Liver (tissue), 9 donors: Measurements from ENCODE around the gene WBP1. TPM values are rescaled to one million over a fixed set of nuclear protein-coding genes. Genes with fewer than 3 reads are reported as not detected.

Experiments used
- DNase-seq: peaks from one replicate; pipeline ENCODE4 v3.0.0-alpha.2; 2017; ENCODE audit warnings: low spot score
- H3K27ac ChIP-seq, 2 donors: one replicate each; pipeline ENCODE4 v1.7.0; 2013; ENCODE audit warnings: inconsistent platforms in 2 of 2, low read length in 2 of 2, control low read depth in 1 of 2, low read depth in 1 of 2, mild to moderate bottlenecking in 1 of 2
- H3K27me3 ChIP-seq, 4 donors: one replicate each; pipeline versions ENCODE4 v1.6.1 to v1.7.0; 2013; ENCODE audit warnings: low read length in 3 of 4, inconsistent platforms in 1 of 4, mild to moderate bottlenecking in 1 of 4, moderate library complexity in 1 of 4; ENCODE audit not compliant: control insufficient read depth in 4 of 4, insufficient read depth in 4 of 4
- H3K36me3 ChIP-seq, 4 donors: one replicate each; pipeline versions ENCODE4 v1.6.1 to v1.7.0; 2013; ENCODE audit warnings: low read length in 3 of 4, mild to moderate bottlenecking in 3 of 4, low read depth in 1 of 4, moderate library complexity in 1 of 4; ENCODE audit not compliant: control insufficient read depth in 4 of 4, insufficient read depth in 3 of 4
- H3K4me1 ChIP-seq, 4 donors: one replicate each; pipeline versions ENCODE4 v1.6.1 to v1.7.0; 2013; ENCODE audit warnings: low read length in 3 of 4, mild to moderate bottlenecking in 3 of 4, moderate library complexity in 1 of 4; ENCODE audit not compliant: control insufficient read depth in 4 of 4, insufficient read depth in 4 of 4
- H3K4me3 ChIP-seq, 3 donors: one replicate each; pipeline versions ENCODE4 v1.6.1 to v1.7.0; 2013; ENCODE audit warnings: low read length in 3 of 3, control low read depth in 1 of 3, low read depth in 1 of 3, mild to moderate bottlenecking in 1 of 3
- H3K9ac ChIP-seq, 2 donors: one replicate each; pipeline ENCODE4 v1.7.0; 2013; ENCODE audit warnings: low read length in 2 of 2, mild to moderate bottlenecking in 2 of 2, moderate library complexity in 2 of 2, control low read depth in 1 of 2, low read depth in 1 of 2
- H3K9me3 ChIP-seq, 4 donors: one replicate each; pipeline versions ENCODE4 v1.6.1 to v1.7.0; 2013; ENCODE audit warnings: low read length in 3 of 4; ENCODE audit not compliant: control insufficient read depth in 4 of 4
- ATF3 ChIP-seq: IDR thresholded peaks from 2 replicates; pipeline ENCODE4 v1.6.1; 2016; ENCODE audit warnings: antibody characterized with exemption
- CTCF ChIP-seq: fragments of 150-350 bp; IDR thresholded peaks from 2 replicates; pipeline ENCODE4 v1.5.1; 2017; ENCODE audit warnings: improper control_type of control experiment, low read depth, low read length; ENCODE audit not compliant: missing input control
- EGR1 ChIP-seq, 2 donors: IDR thresholded peaks; 2 replicates each; pipeline ENCODE4 v1.6.1; 2016 to 2018; ENCODE audit warnings: antibody characterized with exemption in 2 of 2, low read depth in 2 of 2
- FOXA1 ChIP-seq: IDR thresholded peaks from 2 replicates; pipeline ENCODE4 v1.6.1; 2016; ENCODE audit warnings: antibody characterized with exemption
- FOXA2 ChIP-seq: IDR thresholded peaks from 2 replicates; pipeline ENCODE4 v1.6.1; 2016; ENCODE audit warnings: antibody characterized with exemption
- GABPA ChIP-seq, 2 donors: IDR thresholded peaks in 1 of 2; conservative IDR thresholded peaks in 1 of 2; 2 replicates each; pipeline ENCODE4 v1.6.1; 2016; ENCODE audit warnings: antibody characterized with exemption in 2 of 2, mild to moderate bottlenecking in 1 of 2, moderate library complexity in 1 of 2
- HNF4A ChIP-seq, 2 donors: conservative IDR thresholded peaks; 2 replicates each; pipeline ENCODE4 v1.6.1; 2016; ENCODE audit warnings: antibody characterized with exemption in 2 of 2, mild to moderate bottlenecking in 2 of 2
- HNF4G ChIP-seq: IDR thresholded peaks from 2 replicates; pipeline ENCODE4 v1.6.1; 2016; ENCODE audit warnings: antibody characterized with exemption
- MAX ChIP-seq: IDR thresholded peaks from 2 replicates; pipeline ENCODE4 v1.6.1; 2016; ENCODE audit warnings: antibody characterized with exemption
- RAD21 ChIP-seq, 2 donors: IDR thresholded peaks; 2 replicates each; pipeline ENCODE4 v1.6.1; 2016; ENCODE audit warnings: antibody characterized with exemption in 2 of 2, mild to moderate bottlenecking in 2 of 2
- REST ChIP-seq: IDR thresholded peaks from 2 replicates; pipeline ENCODE4 v1.6.1; 2016; ENCODE audit warnings: antibody characterized with exemption, mild to moderate bottlenecking
- RXRA ChIP-seq, 2 donors: IDR thresholded peaks; 2 replicates each; pipeline ENCODE4 v1.6.1; 2017 to 2018; ENCODE audit warnings: antibody characterized with exemption in 2 of 2, mild to moderate bottlenecking in 1 of 2
- SP1 ChIP-seq: IDR thresholded peaks from 2 replicates; pipeline ENCODE4 v1.6.1; 2018; ENCODE audit warnings: antibody characterized with exemption, mild to moderate bottlenecking
- TAF1 ChIP-seq: conservative IDR thresholded peaks from 2 replicates; pipeline ENCODE4 v1.6.1; 2016; ENCODE audit warnings: antibody characterized with exemption, mild to moderate bottlenecking
- YY1 ChIP-seq: IDR thresholded peaks from 2 replicates; pipeline ENCODE4 v1.6.1; 2016; ENCODE audit warnings: antibody characterized with exemption, mild to moderate bottlenecking
- ZBTB33 ChIP-seq: IDR thresholded peaks from 2 replicates; pipeline ENCODE4 v1.6.1; 2016; ENCODE audit warnings: antibody characterized with exemption
- WGBS: extraction: QIAGEN DNeasy Blood & Tissue Kit; methylation state at CpG from one replicate; pipeline ENCODE4 v1.1.7; 2013; 5-methylcytosine and 5-hydroxymethylcytosine counted together
- polyA plus RNA-seq, 2 donors: library from polyadenylated mRNA; stranded (reverse) in 1 of 2; unstranded in 1 of 2; fragments of 200-250 nt in 1 of 2; fragments of >200 nt in 1 of 2; fragmentation: Nextera tagmentation in 1 of 2; extraction: Ambion mirVana in 1 of 2; gene quantifications; one replicate each; pipeline versions ENCODE4 v1.2.1 to v1.2.3, GENCODE V29; 2013 to 2015
- total RNA-seq, 2 donors: library from RNA; depleted of rRNA; stranded (reverse); fragments of >200 nt; gene quantifications; one replicate each; pipeline ENCODE4 v1.2.3, GENCODE V29; 2014
- donor health status: healthy.
- donor health status: healthy.
- donor health status: healthy.
- donor health status: healthy.
- donor health status: healthy.

The WBP1 gene
- total and polyA plus RNA-seq, 4 donors = 19.2 to 45.0 (median 24.9) TPM

- TF ChIP-seq ATF3 = no peak
- no peak for TF ChIP-seq GABPA (IDR thresholded peaks at IDR 0.05 in 1 of 2, conservative IDR thresholded peaks at IDR 0.05 in 1 of 2)
- no peak for TF ChIP-seq HNF4G
- H3K27me3 ChIP-seq = no peaks in the 10 kb centered on the region
- no peak for DNase-seq
- H3K9me3 ChIP-seq = no peaks in the 10 kb centered on the region
- H3K27ac ChIP-seq = no peak overlapping the region
- H3K9ac ChIP-seq = no peak overlapping the region
- H3K4me1 ChIP-seq = peaks cover 6 to 17% (median 7%) of the 10 kb centered on the region in 4 donors
- 78% methylated on average over 9 of the region's 9 CpGs for WGBS
- no peak overlapping the region for H3K4me3 ChIP-seq
- H3K36me3 ChIP-seq = peaks cover 5 to 33% (median 21%) of the 10 kb centered on the region in 4 donors
Measured at GRCh38 chr2:74423231-74424095, 34.8 kb upstream of the WBP1 start.

- TF ChIP-seq FOXA2 (no peak), YY1 (no peak), RAD21 (IDR thresholded peaks at IDR 0.05) (no peak), HNF4G (no peak), GABPA (IDR thresholded peaks at IDR 0.05 in 1 of 2, conservative IDR thresholded peaks at IDR 0.05 in 1 of 2) (no peak), HNF4A (conservative IDR thresholded peaks at IDR 0.05) (no peak), TAF1 (no peak)
- Histone ChIP-seq H3K27ac (no peak overlapping the region), H3K9me3 (no peaks in the 10 kb centered on the region), H3K36me3 (peaks cover 10 to 41% (median 27%) of the 10 kb centered on the region in 4 donors), H3K27me3 (no peaks in the 10 kb centered on the region), H3K4me1 (peaks cover 6 to 22% (median 15%) of the 10 kb centered on the region in 4 donors), H3K4me3 (no peak overlapping the region), H3K9ac (no peak overlapping the region)
- DNase-seq = no peak
- WGBS = 72% methylated on average over 5 of the region's 5 CpGs
Measured at GRCh38 chr2:74424139-74424992, 33.9 kb upstream of the WBP1 start.

- Histone ChIP-seq H3K4me1 (peaks cover 6 to 28% (median 21%) of the 10 kb centered on the region in 4 donors), H3K4me3 (no peak overlapping the region), H3K36me3 (peaks cover 10 to 41% (median 27%) of the 10 kb centered on the region in 4 donors), H3K27ac (no peak overlapping the region), H3K9ac (no peak overlapping the region), H3K9me3 (no peaks in the 10 kb centered on the region), H3K27me3 (no peaks in the 10 kb centered on the region)
- no peak for DNase-seq
- 92% methylated on average over 5 of the region's 5 CpGs for WGBS
- TF ChIP-seq EGR1 (IDR thresholded peaks at IDR 0.05; ENCODE audit: low read depth in 2 of 2) (no peak), SP1 (no peak), GABPA (IDR thresholded peaks at IDR 0.05 in 1 of 2, conservative IDR thresholded peaks at IDR 0.05 in 1 of 2) (no peak), RXRA (IDR thresholded peaks at IDR 0.05) (no peak), RAD21 (IDR thresholded peaks at IDR 0.05) (no peak), ATF3 (no peak), CTCF (no peak), ZBTB33 (no peak), YY1 (no peak), FOXA1 (no peak), HNF4A (conservative IDR thresholded peaks at IDR 0.05) (no peak), REST (no peak), TAF1 (no peak), MAX (no peak)
Measured at GRCh38 chr2:74424995-74425406, 33.2 kb upstream of the WBP1 start.
